Colonic mucosa (tissue), 4 donors: ENCODE data around the gene NOS1. TPM values are rescaled to one million over a fixed set of nuclear protein-coding genes. Genes with fewer than 3 reads are reported as not detected.

Experiments used
- DNase-seq: peaks from one replicate; pipeline ENCODE4 v3.0.0-alpha.2; 2020
- H3K27ac ChIP-seq: fragments of 200-600 bp; one replicate; pipeline ENCODE4 v1.8.0; 2021
- H3K27me3 ChIP-seq: fragments of 200-600 bp; one replicate; pipeline ENCODE4 v1.8.0; 2021
- H3K36me3 ChIP-seq: fragments of 200-600 bp; one replicate; pipeline ENCODE4 v1.8.0; 2021
- H3K4me1 ChIP-seq: fragments of 200-600 bp; one replicate; pipeline ENCODE4 v1.8.0; 2021; ENCODE audit warnings: mild to moderate bottlenecking
- H3K4me3 ChIP-seq: fragments of 200-600 bp; one replicate; pipeline ENCODE4 v1.8.0; 2021
- H3K9ac ChIP-seq, 2 donors: one replicate each; pipeline ENCODE4 v1.7.0; 2013; ENCODE audit warnings: control low read depth in 2 of 2, low read depth in 2 of 2, low read length in 2 of 2
- H3K9me3 ChIP-seq: fragments of 200-600 bp; one replicate; pipeline ENCODE4 v1.8.0; 2021
- intact Hi-C: fragments of 100-400 bp; cut with DNase I; formaldehyde crosslinking; loops from one replicate; pipeline ENCODE4 v1.14.1; 2022
- total RNA-seq, 2 donors: library from RNA; stranded (reverse); fragmentation: NEBNext Ultra II Directional in 1 of 2; extraction: Animal tissue kit (Norgen Biotek cat#: 25700) in 1 of 2; gene quantifications; one replicate each; pipeline ENCODE4 v1.2.1, GENCODE V29; 2021
- TF ChIP-seq, protein P1 (sequence below): fragments of 200-600 bp; IDR thresholded peaks from one replicate; pipeline ENCODE4 v1.8.0; 2022; ENCODE audit warnings: antibody characterized with exemption, mild to moderate bottlenecking
- donor health status: healthy.
- donor health status: DM: no; HTN: no; CAD: no.
- donor health status: DM: no; HTN: no; CAD: no.

Gene NOS1
- total RNA-seq, 2 donors from 2014 or later = 0.07 to 1.9 TPM

DNA sequence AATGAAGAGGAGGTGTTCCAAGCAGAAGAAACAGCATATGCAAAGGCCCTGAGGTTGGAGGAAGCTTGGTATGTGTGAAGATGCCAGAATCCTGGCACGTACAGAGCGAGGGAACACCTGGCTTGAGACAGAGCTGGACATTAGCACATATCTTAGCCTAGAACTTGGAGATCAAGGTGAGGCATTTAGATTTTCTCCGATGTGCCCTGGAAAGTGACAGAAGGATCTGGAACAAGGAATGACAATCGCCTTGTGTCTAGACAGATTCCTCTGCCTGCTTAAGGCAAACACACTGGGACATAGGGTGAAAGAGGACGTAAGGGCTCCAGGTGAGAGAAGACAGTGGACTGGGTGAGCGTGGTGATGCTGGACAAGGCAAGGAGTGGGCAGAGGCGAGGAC, 32.2 kb upstream of the NOS1 start:
- no peaks in the 10 kb centered on the region for H3K9me3 ChIP-seq
- no peak overlapping the region for H3K9ac ChIP-seq
- H3K27ac ChIP-seq = no peak overlapping the region
- no peaks in the 10 kb centered on the region for H3K4me1 ChIP-seq
- H3K4me3 ChIP-seq = no peak overlapping the region
- no peak for DNase-seq
- H3K27me3 ChIP-seq = no peaks in the 10 kb centered on the region
- TF ChIP-seq, protein P1, sequence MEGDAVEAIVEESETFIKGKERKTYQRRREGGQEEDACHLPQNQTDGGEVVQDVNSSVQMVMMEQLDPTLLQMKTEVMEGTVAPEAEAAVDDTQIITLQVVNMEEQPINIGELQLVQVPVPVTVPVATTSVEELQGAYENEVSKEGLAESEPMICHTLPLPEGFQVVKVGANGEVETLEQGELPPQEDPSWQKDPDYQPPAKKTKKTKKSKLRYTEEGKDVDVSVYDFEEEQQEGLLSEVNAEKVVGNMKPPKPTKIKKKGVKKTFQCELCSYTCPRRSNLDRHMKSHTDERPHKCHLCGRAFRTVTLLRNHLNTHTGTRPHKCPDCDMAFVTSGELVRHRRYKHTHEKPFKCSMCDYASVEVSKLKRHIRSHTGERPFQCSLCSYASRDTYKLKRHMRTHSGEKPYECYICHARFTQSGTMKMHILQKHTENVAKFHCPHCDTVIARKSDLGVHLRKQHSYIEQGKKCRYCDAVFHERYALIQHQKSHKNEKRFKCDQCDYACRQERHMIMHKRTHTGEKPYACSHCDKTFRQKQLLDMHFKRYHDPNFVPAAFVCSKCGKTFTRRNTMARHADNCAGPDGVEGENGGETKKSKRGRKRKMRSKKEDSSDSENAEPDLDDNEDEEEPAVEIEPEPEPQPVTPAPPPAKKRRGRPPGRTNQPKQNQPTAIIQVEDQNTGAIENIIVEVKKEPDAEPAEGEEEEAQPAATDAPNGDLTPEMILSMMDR = no peak
- intact Hi-C loops = no loop called here
- no peaks in the 10 kb centered on the region for H3K36me3 ChIP-seq

DNA sequence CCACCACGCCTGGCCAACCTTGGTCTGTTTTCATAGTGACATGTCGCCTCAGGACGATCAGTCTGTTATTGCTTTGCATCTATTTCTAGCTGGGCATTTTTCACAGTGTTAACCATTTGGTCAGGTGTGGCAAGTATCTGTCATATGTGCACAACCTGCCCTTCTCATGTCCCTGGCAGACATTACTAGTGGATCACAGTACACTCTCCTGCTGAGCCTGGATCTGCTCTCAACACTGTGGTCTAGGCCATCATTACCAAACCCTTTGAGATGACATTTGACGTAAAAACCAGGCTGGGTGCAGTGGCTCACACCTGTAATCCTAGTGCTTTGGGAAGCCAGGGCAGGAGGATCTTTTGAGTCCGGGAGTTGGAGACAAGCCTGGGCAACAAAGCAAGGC, 29.4 kb upstream of the NOS1 start:
- Histone ChIP-seq H3K4me3 (no peak overlapping the region), H3K9me3 (no peaks in the 10 kb centered on the region), H3K36me3 (no peaks in the 10 kb centered on the region), H3K9ac (no peak overlapping the region), H3K27ac (no peak overlapping the region), H3K4me1 (no peaks in the 10 kb centered on the region), H3K27me3 (no peaks in the 10 kb centered on the region)
- no peak for DNase-seq
- TF ChIP-seq, protein P1 = no peak
- intact Hi-C loops = no loop called here

DNA sequence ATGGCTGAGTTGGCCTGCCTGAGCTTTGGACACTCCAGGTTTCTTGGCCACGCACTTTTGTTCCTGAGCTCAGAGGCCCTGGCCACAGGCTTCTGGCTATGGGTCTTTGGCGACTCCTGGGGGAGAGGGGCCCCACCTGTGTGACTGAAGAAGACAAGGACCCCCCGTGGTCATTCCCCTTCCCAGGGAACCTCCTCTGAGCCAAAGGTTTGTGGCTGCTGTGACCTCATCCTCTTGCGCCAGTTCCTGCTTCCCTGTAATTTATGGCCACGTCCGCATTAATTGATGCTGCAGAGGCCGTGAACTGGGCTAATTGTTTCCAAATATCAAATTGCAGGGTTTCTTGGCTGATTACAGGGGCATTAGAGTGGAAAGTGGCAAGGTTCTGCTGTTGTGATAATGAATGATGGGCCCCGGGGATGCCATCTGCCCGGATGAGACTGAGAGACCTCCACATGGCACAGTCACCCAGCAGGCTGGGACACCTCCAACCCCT, 27.6 kb upstream of the NOS1 start:
- TF ChIP-seq, protein P1 = no peak
- no peaks in the 10 kb centered on the region for H3K9me3 ChIP-seq
- H3K27me3 ChIP-seq = no peaks in the 10 kb centered on the region
- intact Hi-C loops = no loop called here
- H3K27ac ChIP-seq = no peak overlapping the region
- DNase-seq = no peak
- no peaks in the 10 kb centered on the region for H3K36me3 ChIP-seq
- no peak overlapping the region for H3K4me3 ChIP-seq
- no peaks in the 10 kb centered on the region for H3K4me1 ChIP-seq
- H3K9ac ChIP-seq = no peak overlapping the region

DNA sequence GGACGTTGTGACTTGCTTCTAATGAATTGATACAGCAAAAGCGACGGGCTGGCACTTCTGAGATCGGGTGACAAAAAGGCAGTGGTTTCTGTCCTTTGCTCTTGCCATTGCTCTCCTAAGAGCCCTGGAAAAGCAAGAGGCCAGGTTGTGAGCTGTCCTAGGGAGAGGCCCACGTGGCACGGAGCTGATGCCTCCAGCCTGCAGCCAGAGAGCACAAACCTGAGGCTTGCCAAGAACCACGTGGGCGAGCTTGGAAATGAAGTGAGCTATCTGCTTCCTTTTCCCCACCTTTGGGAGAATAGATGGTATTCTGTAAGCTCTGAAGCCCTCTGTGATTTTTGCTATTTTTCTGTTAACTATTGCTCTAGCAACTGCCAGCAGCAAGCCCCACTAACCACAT, 26.4 kb upstream of the NOS1 start:
- no peak overlapping the region for H3K4me3 ChIP-seq
- H3K27ac ChIP-seq = no peak overlapping the region
- no peak for DNase-seq
- TF ChIP-seq, protein P1 = no peak
- intact Hi-C loops = no loop called here
- H3K36me3 ChIP-seq = no peaks in the 10 kb centered on the region
- H3K4me1 ChIP-seq = no peaks in the 10 kb centered on the region
- H3K9ac ChIP-seq = no peak overlapping the region
- H3K9me3 ChIP-seq = no peaks in the 10 kb centered on the region
- no peaks in the 10 kb centered on the region for H3K27me3 ChIP-seq

DNA sequence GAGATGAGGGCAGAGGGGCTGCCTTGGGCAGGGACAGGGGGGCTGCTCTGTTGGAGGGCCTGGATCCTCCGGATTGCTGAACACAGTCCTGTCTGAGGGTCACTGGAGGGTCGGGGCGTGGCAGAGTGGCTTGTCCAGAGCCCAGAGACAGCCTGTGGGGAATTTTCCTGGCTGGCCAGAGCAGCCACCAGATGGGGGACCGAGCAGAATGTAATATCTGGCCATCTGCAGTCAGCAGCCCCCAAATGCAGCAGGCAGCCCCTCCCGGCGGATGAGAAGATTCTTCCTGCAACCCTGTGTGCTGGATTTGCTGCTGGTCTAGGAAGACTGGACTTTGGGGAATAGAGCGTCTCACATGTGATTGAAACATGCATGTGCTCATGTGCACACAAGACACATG, 23.3 kb upstream of the NOS1 start:
- no peak overlapping the region for H3K9ac ChIP-seq
- no peaks in the 10 kb centered on the region for H3K27me3 ChIP-seq
- DNase-seq = no peak
- H3K9me3 ChIP-seq = no peaks in the 10 kb centered on the region
- H3K4me1 ChIP-seq = no peaks in the 10 kb centered on the region
- no peak overlapping the region for H3K27ac ChIP-seq
- no peaks in the 10 kb centered on the region for H3K36me3 ChIP-seq
- intact Hi-C loops = no loop called here
- no peak overlapping the region for H3K4me3 ChIP-seq
- TF ChIP-seq, protein P1 = no peak

DNA sequence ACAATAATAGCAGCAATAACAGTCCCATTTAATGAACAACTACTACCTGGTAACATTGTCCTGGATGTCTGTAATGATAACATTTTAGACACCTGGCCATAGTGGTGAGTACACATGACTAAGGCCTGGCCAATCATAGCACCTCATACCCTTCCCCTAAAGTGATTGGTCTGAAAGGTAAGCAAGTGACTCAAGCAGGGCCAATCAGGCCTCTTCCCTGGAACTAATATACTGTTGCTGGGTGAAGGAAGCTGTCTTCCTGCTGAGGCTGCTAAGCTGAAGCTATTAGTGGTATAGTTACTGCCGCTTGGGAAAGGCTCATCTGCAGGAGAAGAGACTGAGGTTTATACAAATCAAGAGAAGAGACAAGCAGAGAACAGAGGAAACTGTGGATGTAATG, 18.7 kb upstream of the NOS1 start:
- no peak overlapping the region for H3K27ac ChIP-seq
- no peak overlapping the region for H3K4me3 ChIP-seq
- no peak for DNase-seq
- no peaks in the 10 kb centered on the region for H3K27me3 ChIP-seq
- H3K4me1 ChIP-seq = no peaks in the 10 kb centered on the region
- TF ChIP-seq, protein P1 = no peak
- H3K9me3 ChIP-seq = no peaks in the 10 kb centered on the region
- intact Hi-C loops = no loop called here
- no peaks in the 10 kb centered on the region for H3K36me3 ChIP-seq
- no peak overlapping the region for H3K9ac ChIP-seq
